ENCODE results near the gene ILK.

ILK gene

DNA sequence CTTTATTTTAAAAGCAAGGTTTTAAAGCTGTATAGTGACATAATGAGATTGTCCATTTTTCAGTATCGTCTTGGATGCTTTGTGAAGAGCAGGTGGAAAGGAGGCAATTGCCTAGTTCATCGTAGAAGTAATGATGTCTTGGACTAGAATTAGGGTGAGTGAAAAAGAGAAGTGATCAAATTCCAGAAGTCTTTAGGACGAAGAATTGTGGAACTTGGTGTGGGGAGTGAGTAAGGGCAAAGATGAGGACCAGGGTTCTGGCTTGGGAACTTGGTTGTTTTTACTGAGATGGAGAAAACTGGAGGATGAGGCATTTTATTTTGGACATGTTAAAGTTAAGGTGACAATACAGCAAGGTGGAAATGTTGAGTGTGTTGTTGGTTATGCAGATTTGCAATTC, 1.2 kb downstream of the ILK start:
- in situ Hi-C loops (cut with HindIII; ENCODE audit: low sequenced_read_pairs), result no loop called here
- no peak for DNase-seq (ENCODE audit: low read depth)
- TF ChIP-seq, protein P1, sequence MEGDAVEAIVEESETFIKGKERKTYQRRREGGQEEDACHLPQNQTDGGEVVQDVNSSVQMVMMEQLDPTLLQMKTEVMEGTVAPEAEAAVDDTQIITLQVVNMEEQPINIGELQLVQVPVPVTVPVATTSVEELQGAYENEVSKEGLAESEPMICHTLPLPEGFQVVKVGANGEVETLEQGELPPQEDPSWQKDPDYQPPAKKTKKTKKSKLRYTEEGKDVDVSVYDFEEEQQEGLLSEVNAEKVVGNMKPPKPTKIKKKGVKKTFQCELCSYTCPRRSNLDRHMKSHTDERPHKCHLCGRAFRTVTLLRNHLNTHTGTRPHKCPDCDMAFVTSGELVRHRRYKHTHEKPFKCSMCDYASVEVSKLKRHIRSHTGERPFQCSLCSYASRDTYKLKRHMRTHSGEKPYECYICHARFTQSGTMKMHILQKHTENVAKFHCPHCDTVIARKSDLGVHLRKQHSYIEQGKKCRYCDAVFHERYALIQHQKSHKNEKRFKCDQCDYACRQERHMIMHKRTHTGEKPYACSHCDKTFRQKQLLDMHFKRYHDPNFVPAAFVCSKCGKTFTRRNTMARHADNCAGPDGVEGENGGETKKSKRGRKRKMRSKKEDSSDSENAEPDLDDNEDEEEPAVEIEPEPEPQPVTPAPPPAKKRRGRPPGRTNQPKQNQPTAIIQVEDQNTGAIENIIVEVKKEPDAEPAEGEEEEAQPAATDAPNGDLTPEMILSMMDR (IDR thresholded peaks at IDR 0.05; ENCODE audit: low read depth, low read length, missing control alignments), result no peak
- H3K4me3 ChIP-seq (ENCODE audit: low read depth, low read length), result peak overlapping the region; percentile 99

GRCh38 chr11:6606471-6607189, 3.1 kb downstream of the ILK start:
- DNase-seq (ENCODE audit: low read depth), result peak; percentile 84
- in situ Hi-C loops (cut with HindIII; ENCODE audit: low sequenced_read_pairs), result no loop called here
- TF ChIP-seq, protein P1 (IDR thresholded peaks at IDR 0.05; ENCODE audit: low read depth, low read length, missing control alignments), result no peak
- peak overlapping the region; percentile 4 for H3K4me3 ChIP-seq (ENCODE audit: low read depth, low read length)

DNA sequence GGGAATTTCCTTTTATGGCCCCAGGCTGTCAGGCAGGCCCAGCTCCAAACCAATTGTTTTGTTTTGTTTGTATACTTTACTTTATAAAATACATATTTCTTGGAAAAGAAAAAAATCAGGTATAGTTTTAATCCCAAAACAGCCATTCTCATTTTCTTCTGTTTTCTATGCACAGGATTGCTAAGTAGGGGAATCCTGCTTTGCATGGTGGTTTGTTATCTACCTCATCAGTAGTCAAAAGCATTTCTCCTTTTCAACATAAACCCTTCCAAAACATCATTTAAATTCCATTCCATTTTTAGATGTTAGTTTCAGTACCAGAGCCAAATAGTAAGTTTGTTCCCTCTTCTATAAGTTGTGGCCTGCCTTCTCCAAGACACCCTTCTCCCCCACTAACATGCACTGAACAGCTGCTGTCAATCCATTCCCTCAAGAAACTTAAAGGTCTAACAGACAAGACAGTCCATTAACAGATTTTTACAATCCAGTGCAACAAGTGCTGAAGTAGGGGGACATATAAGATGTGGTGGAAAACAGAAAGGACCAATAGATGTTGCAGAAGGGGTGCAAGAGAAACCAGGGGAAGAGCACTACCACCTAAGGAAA, 3.7 kb downstream of the ILK start:
- no peak overlapping the region for H3K4me3 ChIP-seq (ENCODE audit: low read depth, low read length)
- DNase-seq (ENCODE audit: low read depth), result peak; percentile 15
- TF ChIP-seq, protein P1 (IDR thresholded peaks at IDR 0.05; ENCODE audit: low read depth, low read length, missing control alignments), result no peak
- in situ Hi-C loops (cut with HindIII; ENCODE audit: low sequenced_read_pairs), result no loop called here

DNA sequence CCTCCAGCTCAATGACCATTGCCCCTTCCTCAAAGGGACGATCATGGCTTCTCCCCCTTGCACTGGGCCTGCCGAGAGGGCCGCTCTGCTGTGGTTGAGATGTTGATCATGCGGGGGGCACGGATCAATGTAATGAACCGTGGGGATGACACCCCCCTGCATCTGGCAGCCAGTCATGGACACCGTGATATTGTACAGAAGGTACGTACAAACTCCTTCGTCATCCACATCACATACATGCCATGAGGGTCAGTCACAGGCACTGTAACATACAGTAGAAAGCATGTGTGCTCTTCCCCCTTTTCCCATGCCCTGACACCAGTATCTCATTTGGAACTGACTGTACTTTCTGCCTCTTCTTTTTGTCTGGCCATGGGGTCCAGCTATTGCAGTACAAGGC, 4.4 kb downstream of the ILK start:
- in situ Hi-C loops (cut with HindIII; ENCODE audit: low sequenced_read_pairs), result no loop called here
- no peak overlapping the region for H3K4me3 ChIP-seq (ENCODE audit: low read depth, low read length)
- TF ChIP-seq, protein P1 (IDR thresholded peaks at IDR 0.05; ENCODE audit: low read depth, low read length, missing control alignments), result no peak
- no peak for DNase-seq (ENCODE audit: low read depth)

GRCh38 chr11:6608726-6609501, 5.3 kb downstream of the ILK start:
- H3K4me3 ChIP-seq (ENCODE audit: low read depth, low read length), result no peak overlapping the region
- no peak for DNase-seq (ENCODE audit: low read depth)
- in situ Hi-C loops (cut with HindIII; ENCODE audit: low sequenced_read_pairs), result no loop called here
- TF ChIP-seq, protein P1 (IDR thresholded peaks at IDR 0.05; ENCODE audit: low read depth, low read length, missing control alignments), result no peak

DNA sequence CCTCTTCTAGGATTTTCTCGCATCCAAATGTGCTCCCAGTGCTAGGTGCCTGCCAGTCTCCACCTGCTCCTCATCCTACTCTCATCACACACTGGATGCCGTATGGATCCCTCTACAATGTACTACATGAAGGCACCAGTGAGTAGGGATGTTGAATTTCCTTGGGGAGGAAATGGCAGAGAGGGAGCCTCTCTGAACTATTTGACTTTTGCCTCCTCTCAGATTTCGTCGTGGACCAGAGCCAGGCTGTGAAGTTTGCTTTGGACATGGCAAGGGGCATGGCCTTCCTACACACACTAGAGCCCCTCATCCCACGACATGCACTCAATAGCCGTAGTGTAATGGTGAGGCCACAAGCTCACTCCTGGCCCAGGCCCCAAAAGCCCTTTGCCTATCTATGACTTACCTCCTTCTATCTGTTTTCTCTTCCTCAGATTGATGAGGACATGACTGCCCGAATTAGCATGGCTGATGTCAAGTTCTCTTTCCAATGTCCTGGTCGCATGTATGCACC, 6.0 kb downstream of the ILK start:
- in situ Hi-C loops (cut with HindIII; ENCODE audit: low sequenced_read_pairs), result no loop called here
- no peak for DNase-seq (ENCODE audit: low read depth)
- TF ChIP-seq, protein P1 (IDR thresholded peaks at IDR 0.05; ENCODE audit: low read depth, low read length, missing control alignments), result no peak
- H3K4me3 ChIP-seq (ENCODE audit: low read depth, low read length), result no peak overlapping the region

All from astrocyte of the cerebellum (primary cell).